ENCODE results near the gene ANKRD55.

DNA sequence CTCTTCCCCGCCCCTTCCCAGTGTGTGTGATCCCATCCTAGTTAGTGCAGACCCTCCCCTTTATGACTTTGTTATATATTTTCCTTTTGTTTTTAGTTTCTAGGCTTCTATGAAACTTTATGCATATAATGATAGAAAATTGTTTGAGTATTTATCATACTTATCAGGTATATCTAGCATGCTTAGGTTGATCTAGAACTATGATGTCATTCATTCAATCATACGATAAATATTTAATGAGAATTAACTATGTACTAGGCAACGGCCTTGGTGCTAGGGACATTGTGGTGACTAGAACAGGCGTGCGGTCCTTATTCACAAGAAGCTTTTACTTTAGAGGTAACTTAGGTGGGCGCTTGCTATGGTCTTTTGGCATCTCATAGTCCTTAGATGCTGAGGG lies 13.6 kb upstream of the ANKRD55 start:
- TF ChIP-seq POLR2A (IDR thresholded peaks at IDR 0.05) (no peak), POLR2AphosphoS5 (IDR thresholded peaks at IDR 0.05) (no peak)
- TF ChIP-seq, protein P1, sequence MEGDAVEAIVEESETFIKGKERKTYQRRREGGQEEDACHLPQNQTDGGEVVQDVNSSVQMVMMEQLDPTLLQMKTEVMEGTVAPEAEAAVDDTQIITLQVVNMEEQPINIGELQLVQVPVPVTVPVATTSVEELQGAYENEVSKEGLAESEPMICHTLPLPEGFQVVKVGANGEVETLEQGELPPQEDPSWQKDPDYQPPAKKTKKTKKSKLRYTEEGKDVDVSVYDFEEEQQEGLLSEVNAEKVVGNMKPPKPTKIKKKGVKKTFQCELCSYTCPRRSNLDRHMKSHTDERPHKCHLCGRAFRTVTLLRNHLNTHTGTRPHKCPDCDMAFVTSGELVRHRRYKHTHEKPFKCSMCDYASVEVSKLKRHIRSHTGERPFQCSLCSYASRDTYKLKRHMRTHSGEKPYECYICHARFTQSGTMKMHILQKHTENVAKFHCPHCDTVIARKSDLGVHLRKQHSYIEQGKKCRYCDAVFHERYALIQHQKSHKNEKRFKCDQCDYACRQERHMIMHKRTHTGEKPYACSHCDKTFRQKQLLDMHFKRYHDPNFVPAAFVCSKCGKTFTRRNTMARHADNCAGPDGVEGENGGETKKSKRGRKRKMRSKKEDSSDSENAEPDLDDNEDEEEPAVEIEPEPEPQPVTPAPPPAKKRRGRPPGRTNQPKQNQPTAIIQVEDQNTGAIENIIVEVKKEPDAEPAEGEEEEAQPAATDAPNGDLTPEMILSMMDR (IDR thresholded peaks at IDR 0.05): no peak
